ENCODE measurements around the gene EEIG1. TPM values are rescaled to one million over a fixed set of nuclear protein-coding genes. Genes with fewer than 3 reads are reported as not detected.

The EEIG1 gene
- total RNA-seq, 1 donor = 32.4 TPM

GRCh38 chr9:127934248-127934647 is 46.5 kb downstream of the EEIG1 start:
- no peak for TF ChIP-seq CTCF (IDR thresholded peaks at IDR 0.05; ENCODE audit: insufficient read depth, low read length)
- no peak for DNase-seq (ENCODE audit: low read depth)
- H3K4me3 ChIP-seq (ENCODE audit: low read depth, low read length) = no peak overlapping the region

- TF ChIP-seq CTCF (IDR thresholded peaks at IDR 0.05; ENCODE audit: insufficient read depth, low read length) = no peak
- DNase-seq (ENCODE audit: low read depth) = peak; percentile 72
- peak overlapping the region; percentile 70 for H3K4me3 ChIP-seq (ENCODE audit: low read depth, low read length)
Observed at GRCh38 chr9:127931092-127931881, 49.5 kb downstream of the EEIG1 start.

Other genes starting within 250 kb of the EEIG1 start
- gene TOR2A, start 245.7 kb downstream of the EEIG1 start, total RNA-seq (ENCODE audit: low replicate concordance) = 1.2 and 4.8 TPM in 2 replicates
- gene SH2D3C, start 202.3 kb downstream of the EEIG1 start, total RNA-seq (ENCODE audit: low replicate concordance) = 0.18 and 6.0 TPM in 2 replicates
- 25.4 and 51.5 TPM in 2 replicates for gene CDK9, start 195.0 kb downstream of the EEIG1 start, total RNA-seq (ENCODE audit: low replicate concordance)
- gene FPGS, start 178.1 kb downstream of the EEIG1 start, total RNA-seq (ENCODE audit: low replicate concordance) = 33.9 and 61.5 TPM in 2 replicates
- gene ENG, start 126.3 kb downstream of the EEIG1 start, total RNA-seq (ENCODE audit: low replicate concordance) = 15.8 and 62.0 TPM in 2 replicates
- 75.6 and 121 TPM in 2 replicates for gene AK1, start 103.3 kb downstream of the EEIG1 start, total RNA-seq (ENCODE audit: low replicate concordance)
- 26.5 and 85.0 TPM in 2 replicates for gene ST6GALNAC6, start 81.4 kb downstream of the EEIG1 start, total RNA-seq (ENCODE audit: low replicate concordance)
- 24.4 and 37.1 TPM in 2 replicates for gene ST6GALNAC4, start 63.9 kb downstream of the EEIG1 start, total RNA-seq (ENCODE audit: low replicate concordance)
- 1.6 and 2.6 TPM in 2 replicates for gene PIP5KL1, start 50.2 kb downstream of the EEIG1 start, total RNA-seq (ENCODE audit: low replicate concordance)
- 7.0 and 19.9 TPM in 2 replicates for gene DPM2, start 43.1 kb downstream of the EEIG1 start, total RNA-seq (ENCODE audit: low replicate concordance)
- gene NAIF1, start 86.3 kb upstream of the EEIG1 start, total RNA-seq (ENCODE audit: low replicate concordance) = 6.0 and 7.5 TPM in 2 replicates
- 15.2 and 20.2 TPM in 2 replicates for gene SLC25A25, start 87.2 kb upstream of the EEIG1 start, total RNA-seq (ENCODE audit: low replicate concordance)
- gene PTGES2, start 146.7 kb upstream of the EEIG1 start, total RNA-seq (ENCODE audit: low replicate concordance) = 33.9 and 40.8 TPM in 2 replicates
- not detected in 2 replicates for gene LCN2, start 168.5 kb upstream of the EEIG1 start, total RNA-seq (ENCODE audit: low replicate concordance)
- gene BBLN, start 179.3 kb upstream of the EEIG1 start, total RNA-seq (ENCODE audit: low replicate concordance) = 37.4 and 63.4 TPM in 2 replicates
- 47.8 and 49.6 TPM in 2 replicates for gene CIZ1, start 210.6 kb upstream of the EEIG1 start, total RNA-seq (ENCODE audit: low replicate concordance)
- gene DNM1, start 222.4 kb upstream of the EEIG1 start, total RNA-seq (ENCODE audit: low replicate concordance) = 28.0 and 57.4 TPM in 2 replicates

Measured in fibroblast of the aortic adventitia (primary cell).